ENCODE measurements around the gene LRRIQ4.

The LRRIQ4 gene

GRCh38 chr3:169867584-169868210 lies 55.0 kb downstream of the LRRIQ4 start:
- intact Hi-C loops (cut with DNase I; ENCODE audit: low total_unique reads), result loop anchor here (10.0 kb wide), 1 partner anchor 97 kb away; the partner anchor contains the start of gene SEC62
- Histone ChIP-seq H3K27me3 (no peaks in the 10 kb centered on the region), H3K9me3 (no peaks in the 10 kb centered on the region), H3K4me1 (peaks cover 0 to 4% (median 0%) of the 10 kb centered on the region in 4 donors), H3K36me3 (no peaks in the 10 kb centered on the region), H3K27ac (no peak overlapping the region), H3K4me3 (no peak overlapping the region)
- TF ChIP-seq CTCF (IDR thresholded peaks at IDR 0.05), result no peak
- no peak for DNase-seq

- TF ChIP-seq CTCF (IDR thresholded peaks at IDR 0.05), result no peak
- Histone ChIP-seq H3K9me3 (no peaks in the 10 kb centered on the region), H3K27ac (no peak overlapping the region), H3K4me1 (peaks cover 0 to 4% (median 0%) of the 10 kb centered on the region in 4 donors), H3K27me3 (no peaks in the 10 kb centered on the region), H3K36me3 (no peaks in the 10 kb centered on the region), H3K4me3 (no peak overlapping the region)
- intact Hi-C loops (cut with DNase I; ENCODE audit: low total_unique reads), result loop anchor here (10.0 kb wide), 1 partner anchor 96 kb away; the partner anchor contains the start of gene SEC62
- no peak for DNase-seq
These were observed 55.7 kb downstream of the LRRIQ4 start for GRCh38 chr3:169868369-169868768.

GRCh38 chr3:169869484-169870220 lies 57.0 kb downstream of the LRRIQ4 start, which contains the start of gene LRRC31:
Gene LRRC31 (minus strand): TSS chr3:169869935. CDS start chr3:169869807, 128 bp downstream.
- Histone ChIP-seq H3K27ac (no peak within 1 kb of the TSS), H3K9me3 (no peaks in the 10 kb centered on the region), H3K27me3 (no peaks in the 10 kb centered on the region), H3K4me3 (no peak within 1 kb of the TSS), H3K36me3 (no peaks in the 10 kb centered on the region), H3K4me1 (no peaks in the 10 kb centered on the region)
- intact Hi-C loops (cut with DNase I; ENCODE audit: low total_unique reads), result loop anchor here (10.0 kb wide), 1 partner anchor 95 kb away; the partner anchor contains the start of gene SEC62
- TF ChIP-seq CTCF (IDR thresholded peaks at IDR 0.05), result no peak
- no peak for DNase-seq

GRCh38 chr3:169871129-169871886 lies 58.6 kb downstream of the LRRIQ4 start:
- no peak for TF ChIP-seq CTCF (IDR thresholded peaks at IDR 0.05)
- no peaks in the 10 kb centered on the region for H3K9me3 ChIP-seq

GRCh38 chr3:169879013-169879557 lies 66.4 kb downstream of the LRRIQ4 start:
- H3K27me3 ChIP-seq, result no peaks in the 10 kb centered on the region
- H3K4me3 ChIP-seq, result no peak overlapping the region
- no peaks in the 10 kb centered on the region for H3K9me3 ChIP-seq
- no peaks in the 10 kb centered on the region for H3K4me1 ChIP-seq
- no peaks in the 10 kb centered on the region for H3K36me3 ChIP-seq
- DNase-seq, result no peak
- TF ChIP-seq CTCF (IDR thresholded peaks at IDR 0.05), result no peak
- no peak overlapping the region for H3K27ac ChIP-seq
- intact Hi-C loops (cut with DNase I; ENCODE audit: low total_unique reads), result no loop called here

More at GRCh38 chr3:169871129-169871886, 58.6 kb downstream of the LRRIQ4 start:
- DNase-seq, result no peak
- no peaks in the 10 kb centered on the region for H3K4me1 ChIP-seq
- no peak overlapping the region for H3K4me3 ChIP-seq
- intact Hi-C loops (cut with DNase I; ENCODE audit: low total_unique reads), result no loop called here
- H3K27me3 ChIP-seq, result no peaks in the 10 kb centered on the region
- no peak overlapping the region for H3K27ac ChIP-seq
- no peaks in the 10 kb centered on the region for H3K36me3 ChIP-seq
